Neural cell (in vitro differentiated cells): ENCODE data around the gene HDGF. TPM values are rescaled to one million over a fixed set of nuclear protein-coding genes. Genes with fewer than 3 reads are reported as not detected.

ENCODE experiments used
- H2AFZ ChIP-seq: fragments of 200-600, 300-800 bp; sonication (generic), shearing (Covaris generic); 2 replicates; pipeline ENCODE4 v1.6.0; 2014; ENCODE audit warnings: low read depth, mild to moderate bottlenecking, antibody characterized with exemption, low read length, moderate library complexity
- H3F3A ChIP-seq: fragments of 200-600 bp; shearing (Covaris generic); 2 replicates; pipeline ENCODE4 v1.6.1; 2016; ENCODE audit warnings: mild to moderate bottlenecking, moderate library complexity, mixed read lengths, antibody characterized with exemption, low read length; ENCODE audit not compliant: insufficient read depth, poor library complexity, severe bottlenecking
- H3K27ac ChIP-seq: fragments of 200-600, 300-800 bp; sonication (generic), shearing (Covaris generic); 2 replicates; pipeline ENCODE4 v1.5.1; 2014; ENCODE audit warnings: mild to moderate bottlenecking, low read length, moderate library complexity
- H3K27me3 ChIP-seq: fragments of 300-800, 200-600 bp; sonication (generic), shearing (Covaris generic); 2 replicates; pipeline ENCODE4 v1.6.0; 2014; ENCODE audit warnings: mild to moderate bottlenecking, low read depth, low read length, moderate library complexity; ENCODE audit not compliant: insufficient read depth
- H3K36me3 ChIP-seq: fragments of 300-800, 200-600 bp; sonication (generic), shearing (Covaris generic); 2 replicates; pipeline ENCODE4 v1.5.1; 2014; ENCODE audit warnings: mild to moderate bottlenecking, antibody characterized with exemption, low read length, moderate library complexity; ENCODE audit not compliant: insufficient read depth
- H3K4me2 ChIP-seq: fragments of 300-800, 200-600 bp; sonication (generic), shearing (Covaris generic); 2 replicates; pipeline ENCODE4 v1.6.0; 2014; ENCODE audit warnings: mild to moderate bottlenecking, low read length
- H3K4me3 ChIP-seq: fragments of 300-800, 200-600 bp; sonication (generic), shearing (Covaris generic); 2 replicates; pipeline ENCODE4 v1.5.1; 2014; ENCODE audit warnings: mild to moderate bottlenecking, low read length, moderate library complexity
- H3K79me2 ChIP-seq: fragments of 200-600 bp; shearing (Covaris generic); replicated peaks from 2 replicates; pipeline ENCODE4 v1.6.0; 2014; ENCODE audit warnings: mild to moderate bottlenecking, low read length, moderate library complexity; ENCODE audit not compliant: insufficient read depth
- H3K9ac ChIP-seq: fragments of 300-800, 200-600 bp; sonication (generic), shearing (Covaris generic); 2 replicates; pipeline ENCODE4 v1.6.1; 2016; ENCODE audit warnings: mild to moderate bottlenecking, low read length, mixed read lengths
- H3K9me2 ChIP-seq: fragments of 200-600 bp; shearing (Covaris generic); 2 replicates; pipeline ENCODE4 v1.6.1; 2016; ENCODE audit warnings: mild to moderate bottlenecking, low read length, mixed read lengths; ENCODE audit not compliant: insufficient read depth
- H3K9me3 ChIP-seq: fragments of 200-600, 300-800 bp; sonication (generic), shearing (Covaris generic); 2 replicates; pipeline ENCODE4 v1.6.1; 2016; ENCODE audit warnings: mild to moderate bottlenecking, mixed run types, low read length, moderate library complexity, mixed read lengths
- H4K20me1 ChIP-seq: fragments of 200-600 bp; shearing (Covaris generic); 2 replicates; pipeline ENCODE4 v1.6.1; 2016; ENCODE audit warnings: mild to moderate bottlenecking, mixed run types; ENCODE audit not compliant: insufficient read depth
- CTCF ChIP-seq: fragments of 450-650 bp; IDR thresholded peaks from 2 replicates; pipeline ENCODE4 v1.5.1; 2014; ENCODE audit warnings: antibody characterized with exemption, mild to moderate bottlenecking, moderate library complexity; ENCODE audit not compliant: poor library complexity, severe bottlenecking
- EP300 ChIP-seq: fragments of 450-650 bp; conservative IDR thresholded peaks from 2 replicates; pipeline ENCODE4 v1.6.1; 2014; ENCODE audit warnings: antibody characterized with exemption, mild to moderate bottlenecking, moderate library complexity; ENCODE audit not compliant: poor library complexity, severe bottlenecking
- EZH2 ChIP-seq: fragments of 200-600, 300-800 bp; shearing (Covaris generic), sonication (generic); IDR thresholded peaks from 2 replicates; pipeline ENCODE4 v1.6.1; 2014; ENCODE audit warnings: antibody characterized with exemption, low read length, borderline replicate concordance, mild to moderate bottlenecking; ENCODE audit not compliant: insufficient read depth, poor library complexity, severe bottlenecking
- MXI1 ChIP-seq: fragments of 450-650 bp; conservative IDR thresholded peaks from 2 replicates; pipeline ENCODE4 v1.6.1; 2014; ENCODE audit warnings: antibody characterized with exemption, mild to moderate bottlenecking; ENCODE audit not compliant: poor library complexity, severe bottlenecking
- POLR2AphosphoS5 ChIP-seq: IDR thresholded peaks from 2 replicates; pipeline ENCODE4 v1.6.1; 2012
- RAD21 ChIP-seq: fragments of 450-650 bp; conservative IDR thresholded peaks from 2 replicates; pipeline ENCODE4 v1.6.1; 2014; ENCODE audit warnings: antibody characterized with exemption, mild to moderate bottlenecking, moderate library complexity
- SMC3 ChIP-seq: fragments of 450-650 bp; conservative IDR thresholded peaks from 2 replicates; pipeline ENCODE4 v1.6.1; 2014; ENCODE audit warnings: antibody characterized with exemption, mild to moderate bottlenecking, moderate library complexity; ENCODE audit not compliant: poor library complexity
- TAF1 ChIP-seq: IDR thresholded peaks from 2 replicates; pipeline ENCODE4 v1.6.1; 2012; ENCODE audit warnings: low read depth
- polyA minus RNA-seq: library from RNA; depleted of rRNA, polyadenylated mRNA; stranded (reverse); fragments of >200 nt; gene quantifications from 2 replicates; pipeline ENCODE4 v1.2.3, GENCODE V29; 2014
- polyA plus RNA-seq: library from polyadenylated mRNA; depleted of rRNA; stranded (reverse); fragments of >200 nt; gene quantifications from 2 replicates; pipeline ENCODE4 v1.2.3, GENCODE V29; 2014
- TF ChIP-seq, protein P1 (sequence below): IDR thresholded peaks from 2 replicates; pipeline ENCODE4 v1.6.1; 2012; ENCODE audit warnings: borderline replicate concordance

Gene HDGF
- 138 and 146 TPM in 2 replicates for polyA plus RNA-seq
- polyA minus RNA-seq, result 66.2 and 73.5 TPM in 2 replicates

- Histone ChIP-seq H3K4me2 (peak within 1 kb of the TSS; percentile 63), H3K36me3 (no peaks in the 10 kb centered on the region), H3F3A (no peaks in the 10 kb centered on the region), H3K9ac (peak within 1 kb of the TSS; percentile 94), H4K20me1 (no peaks in the 10 kb centered on the region), H3K9me2 (no peaks in the 10 kb centered on the region), H3K9me3 (no peaks in the 10 kb centered on the region), H3K27me3 (no peaks in the 10 kb centered on the region), H3K27ac (peak within 1 kb of the TSS; percentile 88), H2AFZ (peak within 1 kb of the TSS; percentile 56), H3K79me2 (peaks cover 62% of the 10 kb centered on the region), H3K4me3 (peak within 1 kb of the TSS; percentile 89)
- TF ChIP-seq, protein P1, sequence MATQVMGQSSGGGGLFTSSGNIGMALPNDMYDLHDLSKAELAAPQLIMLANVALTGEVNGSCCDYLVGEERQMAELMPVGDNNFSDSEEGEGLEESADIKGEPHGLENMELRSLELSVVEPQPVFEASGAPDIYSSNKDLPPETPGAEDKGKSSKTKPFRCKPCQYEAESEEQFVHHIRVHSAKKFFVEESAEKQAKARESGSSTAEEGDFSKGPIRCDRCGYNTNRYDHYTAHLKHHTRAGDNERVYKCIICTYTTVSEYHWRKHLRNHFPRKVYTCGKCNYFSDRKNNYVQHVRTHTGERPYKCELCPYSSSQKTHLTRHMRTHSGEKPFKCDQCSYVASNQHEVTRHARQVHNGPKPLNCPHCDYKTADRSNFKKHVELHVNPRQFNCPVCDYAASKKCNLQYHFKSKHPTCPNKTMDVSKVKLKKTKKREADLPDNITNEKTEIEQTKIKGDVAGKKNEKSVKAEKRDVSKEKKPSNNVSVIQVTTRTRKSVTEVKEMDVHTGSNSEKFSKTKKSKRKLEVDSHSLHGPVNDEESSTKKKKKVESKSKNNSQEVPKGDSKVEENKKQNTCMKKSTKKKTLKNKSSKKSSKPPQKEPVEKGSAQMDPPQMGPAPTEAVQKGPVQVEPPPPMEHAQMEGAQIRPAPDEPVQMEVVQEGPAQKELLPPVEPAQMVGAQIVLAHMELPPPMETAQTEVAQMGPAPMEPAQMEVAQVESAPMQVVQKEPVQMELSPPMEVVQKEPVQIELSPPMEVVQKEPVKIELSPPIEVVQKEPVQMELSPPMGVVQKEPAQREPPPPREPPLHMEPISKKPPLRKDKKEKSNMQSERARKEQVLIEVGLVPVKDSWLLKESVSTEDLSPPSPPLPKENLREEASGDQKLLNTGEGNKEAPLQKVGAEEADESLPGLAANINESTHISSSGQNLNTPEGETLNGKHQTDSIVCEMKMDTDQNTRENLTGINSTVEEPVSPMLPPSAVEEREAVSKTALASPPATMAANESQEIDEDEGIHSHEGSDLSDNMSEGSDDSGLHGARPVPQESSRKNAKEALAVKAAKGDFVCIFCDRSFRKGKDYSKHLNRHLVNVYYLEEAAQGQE, result no peak
- no peak for TF ChIP-seq CTCF
- TF ChIP-seq POLR2AphosphoS5, result no peak
- no peak for TF ChIP-seq TAF1
- TF ChIP-seq SMC3, result no peak
- no peak for TF ChIP-seq MXI1
- no peak for TF ChIP-seq EP300
- TF ChIP-seq RAD21, result no peak
- no peak for TF ChIP-seq EZH2
Measured at GRCh38 chr1:156751451-156751756, at the start of gene HDGF. Gene HDGF (minus strand): TSS chr1:156751675. CDS start chr1:156751429, 246 bp downstream.

GRCh38 chr1:156797212-156797871, 45.9 kb upstream of the HDGF start:
- Histone ChIP-seq H3K27me3 (no peaks in the 10 kb centered on the region), H2AFZ (no peak overlapping the region), H3K4me2 (no peak overlapping the region), H3K79me2 (no peaks in the 10 kb centered on the region), H3K9me3 (no peaks in the 10 kb centered on the region), H3K27ac (no peak overlapping the region), H3K9me2 (no peaks in the 10 kb centered on the region), H3F3A (no peaks in the 10 kb centered on the region), H3K36me3 (peaks cover 7% of the 10 kb centered on the region), H4K20me1 (no peaks in the 10 kb centered on the region), H3K4me3 (no peak overlapping the region), H3K9ac (no peak overlapping the region)
- TF ChIP-seq CTCF, result peak; percentile 87
- TF ChIP-seq SMC3, result peak; percentile 89
- TF ChIP-seq, protein P1, result no peak
- no peak for TF ChIP-seq MXI1
- no peak for TF ChIP-seq TAF1
- peak; percentile 84 for TF ChIP-seq RAD21
- no peak for TF ChIP-seq POLR2AphosphoS5
- TF ChIP-seq EZH2, result no peak
- no peak for TF ChIP-seq EP300
